Activated naive CD8-positive, alpha-beta T cell treated with anti-CD3 and anti-CD28 coated beads, Interleukin-2, amount 10 ng/mL, durations not matched to agents 7 days and 5 days (primary cell): ENCODE data around the gene RGS17. TPM values are rescaled to one million over a fixed set of nuclear protein-coding genes. Genes with fewer than 3 reads are reported as not detected.
"Not testable (repeated sequence)": the region's sequence is repeated elsewhere in the genome, so short reads cannot be mapped to it uniquely, and the experiment has no call there.

Source experiments
- ATAC-seq: fragments of 150-1000 bp; cut with Tn5 transposase; one replicate; pipeline ENCODE4 v1.10.0; 2021; ENCODE audit warnings: low read depth, moderate library complexity
- POLR2A ChIA-PET: fragments of 350-600 bp; sonication (Branson Sonifier 250); formaldehyde crosslinking; loops from one replicate; lab custom pipeline; 2021; ENCODE audit warnings: antibody characterized with exemption; lab: Charles Lee
- DNase-seq: peaks from one replicate; pipeline ENCODE4 v3.0.0; 2021
- H3K27ac Mint-ChIP-seq: one replicate; pipeline ENCODE4 v1.8.0; 2022; ENCODE audit warnings: mild to moderate bottlenecking, mixed read lengths
- H3K27me3 Mint-ChIP-seq: one replicate; pipeline ENCODE4 v1.8.0; 2022; ENCODE audit warnings: mild to moderate bottlenecking, moderate library complexity, mixed read lengths
- H3K36me3 Mint-ChIP-seq: one replicate; pipeline ENCODE4 v1.8.0; 2021; ENCODE audit warnings: mild to moderate bottlenecking, mixed read lengths
- H3K4me1 Mint-ChIP-seq: one replicate; pipeline ENCODE4 v1.8.0; 2021; ENCODE audit warnings: mixed read lengths
- H3K4me3 Mint-ChIP-seq: one replicate; pipeline ENCODE4 v1.8.0; 2022; ENCODE audit warnings: mild to moderate bottlenecking, moderate library complexity, mixed read lengths
- H3K9me3 Mint-ChIP-seq: one replicate; pipeline ENCODE4 v1.8.0; 2021; ENCODE audit warnings: mixed read lengths
- total RNA-seq, 2 experiments: library from RNA; stranded (reverse); gene quantifications; one replicate each; pipeline ENCODE4 v1.2.3, GENCODE V29; 2021

Gene RGS17
- total RNA-seq, 2 experiments from 2014 or later = not detected

DNA sequence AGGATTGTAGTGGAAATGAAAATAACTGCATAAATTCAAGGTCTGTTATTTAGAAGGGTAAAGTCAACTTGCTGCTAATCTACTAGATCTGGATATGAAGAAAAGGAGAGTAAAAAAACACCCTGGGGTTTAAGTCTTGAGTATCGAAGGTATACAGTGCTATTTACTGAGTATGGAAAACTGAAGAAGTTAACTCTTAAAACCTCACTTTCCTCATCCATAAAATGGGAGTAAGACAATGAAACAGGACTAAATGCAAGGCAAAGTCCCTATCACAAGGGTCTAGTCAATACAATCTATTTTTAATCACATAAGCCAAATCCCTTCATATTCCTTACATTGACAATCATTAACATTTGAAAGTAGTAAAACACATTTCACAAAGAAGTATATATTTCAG is 150.4 kb downstream of the RGS17 start:
- POLR2A ChIA-PET = no interaction called here
- peak overlapping the region; percentile 80 for H3K4me3 Mint-ChIP-seq
- no peak for DNase-seq
- no peaks in the 10 kb centered on the region for H3K27me3 Mint-ChIP-seq
- no peak for ATAC-seq
- no peak overlapping the region for H3K27ac Mint-ChIP-seq
- peaks cover 30% of the 10 kb centered on the region for H3K36me3 Mint-ChIP-seq
- no peaks in the 10 kb centered on the region for H3K9me3 Mint-ChIP-seq
- peaks cover 50% of the 10 kb centered on the region for H3K4me1 Mint-ChIP-seq

- H3K36me3 Mint-ChIP-seq = peaks cover 41% of the 10 kb centered on the region
- no peaks in the 10 kb centered on the region for H3K27me3 Mint-ChIP-seq
- H3K27ac Mint-ChIP-seq = no peak overlapping the region
- no peak for DNase-seq
- ATAC-seq = no peak
- POLR2A ChIA-PET = interaction anchor here (1.1 to 1.5 kb wide), 2 partner anchors 9 to 23 kb away, joined by 3 read pairs; no protein-coding TSS in a partner anchor
- H3K9me3 Mint-ChIP-seq = no peaks in the 10 kb centered on the region
- peak overlapping the region; percentile 60 for H3K4me3 Mint-ChIP-seq
- peaks cover 52% of the 10 kb centered on the region for H3K4me1 Mint-ChIP-seq
Measured at GRCh38 chr6:152979116-152979515, 152.0 kb downstream of the RGS17 start.

DNA sequence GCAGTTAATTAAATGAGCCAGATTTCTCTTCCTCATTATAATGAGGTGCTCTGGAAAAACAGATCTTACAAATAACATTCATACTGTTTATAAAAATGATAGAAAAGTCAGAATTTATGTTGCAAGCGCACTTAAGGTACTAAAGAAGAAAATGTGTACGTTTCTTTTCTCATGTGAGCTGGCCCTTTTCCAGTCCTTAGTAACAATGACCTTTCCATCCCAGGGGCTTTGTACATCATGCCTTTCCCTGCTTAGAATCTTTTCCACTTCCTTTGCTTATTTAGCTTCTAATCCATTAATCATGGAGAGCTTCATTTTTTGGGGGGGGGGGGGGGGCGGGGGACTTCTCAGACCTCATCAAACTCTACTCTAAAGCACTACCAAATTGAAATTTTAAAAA is 153.0 kb downstream of the RGS17 start:
- Mint-ChIP-seq H3K36me3 (peaks cover 50% of the 10 kb centered on the region), H3K27ac (no peak overlapping the region), H3K4me1 (peaks cover 58% of the 10 kb centered on the region), H3K9me3 (no peaks in the 10 kb centered on the region), H3K27me3 (no peaks in the 10 kb centered on the region), H3K4me3 (peak overlapping the region; percentile 35)
- ATAC-seq (no peak), DNase-seq (no peak)
- POLR2A ChIA-PET = interaction anchor here (0.9 to 1.5 kb wide), 2 partner anchors 24 to 677 kb away, joined by 3 read pairs; no protein-coding TSS in a partner anchor

GRCh38 chr6:152977556-152977955 is 153.5 kb downstream of the RGS17 start:
- H3K27ac Mint-ChIP-seq = no peak overlapping the region
- peaks cover 60% of the 10 kb centered on the region for H3K4me1 Mint-ChIP-seq
- no peaks in the 10 kb centered on the region for H3K27me3 Mint-ChIP-seq
- DNase-seq (no peak), ATAC-seq (no peak)
- peaks cover 52% of the 10 kb centered on the region for H3K36me3 Mint-ChIP-seq
- POLR2A ChIA-PET = interaction anchor here (0.9 to 1.5 kb wide), 3 partner anchors 23 to 676 kb away, joined by 3 read pairs; no protein-coding TSS in a partner anchor
- no peaks in the 10 kb centered on the region for H3K9me3 Mint-ChIP-seq
- peak overlapping the region; percentile 50 for H3K4me3 Mint-ChIP-seq

- H3K9me3 Mint-ChIP-seq = no peaks in the 10 kb centered on the region
- no peaks in the 10 kb centered on the region for H3K27me3 Mint-ChIP-seq
- H3K4me1 Mint-ChIP-seq = peaks cover 60% of the 10 kb centered on the region
- H3K4me3 Mint-ChIP-seq = peak overlapping the region; percentile 50
- H3K27ac Mint-ChIP-seq = peak overlapping the region; percentile 72
- ATAC-seq = no peak
- peaks cover 54% of the 10 kb centered on the region for H3K36me3 Mint-ChIP-seq
- POLR2A ChIA-PET = interaction anchor here (1.2 kb wide), 1 partner anchor 24 kb away, joined by 3 read pairs; no protein-coding TSS in a partner anchor
- no peak for DNase-seq
Measured at GRCh38 chr6:152976749-152977148, 154.3 kb downstream of the RGS17 start.

DNA sequence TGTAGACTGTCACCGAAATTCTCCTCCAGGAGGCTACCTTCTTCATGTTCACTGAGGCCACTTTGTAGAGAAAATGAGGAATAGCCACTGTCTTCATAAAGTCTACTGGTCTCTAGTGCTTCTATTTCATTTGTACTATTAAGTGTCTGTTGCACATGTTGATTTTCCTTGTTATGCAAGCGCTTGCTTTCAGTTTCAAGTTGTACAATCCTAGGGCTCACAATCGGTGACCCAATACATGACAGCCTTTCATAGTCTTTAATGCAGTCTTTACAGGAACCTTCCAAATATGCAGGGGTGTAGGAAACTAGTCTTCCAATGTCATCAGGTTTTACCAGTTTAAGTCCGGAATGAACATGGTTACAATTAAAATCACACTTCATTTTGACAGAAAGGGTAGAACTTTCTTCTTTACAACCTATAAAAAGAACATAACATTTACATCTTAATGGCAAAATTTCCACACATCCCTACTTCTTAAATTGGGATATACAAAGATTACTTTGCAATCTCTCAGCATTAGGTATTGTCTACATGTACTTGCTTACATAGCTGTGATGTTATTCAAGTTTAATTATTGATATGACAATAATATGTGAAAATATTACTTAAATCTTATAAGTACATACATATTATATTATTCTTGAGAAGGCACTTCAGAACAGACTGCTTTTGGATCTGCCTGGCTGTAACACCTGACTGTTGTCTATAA is 155.7 kb downstream of the RGS17 start:
- peak; percentile 64 for ATAC-seq
- H3K4me1 Mint-ChIP-seq = peaks cover 51% of the 10 kb centered on the region
- H3K4me3 Mint-ChIP-seq = peak overlapping the region; percentile 64
- no peaks in the 10 kb centered on the region for H3K9me3 Mint-ChIP-seq
- no peaks in the 10 kb centered on the region for H3K27me3 Mint-ChIP-seq
- POLR2A ChIA-PET = interaction anchor here (0.6 to 2.5 kb wide), 3 partner anchors 8 to 162 kb away, joined by 4 to 10 read pairs (median 6); partner anchors contain the start of gene FBXO5
- H3K27ac Mint-ChIP-seq = peak overlapping the region; percentile 71
- H3K36me3 Mint-ChIP-seq = peaks cover 52% of the 10 kb centered on the region
- no peak for DNase-seq

- peak overlapping the region; percentile 40 for H3K4me3 Mint-ChIP-seq
- H3K27me3 Mint-ChIP-seq = no peaks in the 10 kb centered on the region
- peak overlapping the region; percentile 12 for H3K27ac Mint-ChIP-seq
- DNase-seq (no peak), ATAC-seq (no peak)
- peaks cover 60% of the 10 kb centered on the region for H3K36me3 Mint-ChIP-seq
- peaks cover 6% of the 10 kb centered on the region for H3K9me3 Mint-ChIP-seq
- H3K4me1 Mint-ChIP-seq = peaks cover 40% of the 10 kb centered on the region
- POLR2A ChIA-PET = interaction anchor here (2.5 kb wide), 1 partner anchor 9 kb away, joined by 10 read pairs; the partner anchor contains the start of gene FBXO5
Measured at GRCh38 chr6:152973916-152974315, 157.2 kb downstream of the RGS17 start.

- no peak overlapping the region for H3K27ac Mint-ChIP-seq
- DNase-seq (no peak), ATAC-seq (no peak)
- H3K4me3 Mint-ChIP-seq = no peak overlapping the region
- H3K4me1 Mint-ChIP-seq = peaks cover 11% of the 10 kb centered on the region
- H3K36me3 Mint-ChIP-seq = peaks cover 44% of the 10 kb centered on the region
- POLR2A ChIA-PET = interaction anchor here (0.8 to 1.9 kb wide), 2 partner anchors 10 to 13 kb away, joined by 3 to 6 read pairs; partner anchors contain the start of gene FBXO5
- H3K9me3 Mint-ChIP-seq = peaks cover 14% of the 10 kb centered on the region
- H3K27me3 Mint-ChIP-seq = peaks cover 3% of the 10 kb centered on the region
Measured at GRCh38 chr6:152969688-152970418, 161.2 kb downstream of the RGS17 start.

DNA sequence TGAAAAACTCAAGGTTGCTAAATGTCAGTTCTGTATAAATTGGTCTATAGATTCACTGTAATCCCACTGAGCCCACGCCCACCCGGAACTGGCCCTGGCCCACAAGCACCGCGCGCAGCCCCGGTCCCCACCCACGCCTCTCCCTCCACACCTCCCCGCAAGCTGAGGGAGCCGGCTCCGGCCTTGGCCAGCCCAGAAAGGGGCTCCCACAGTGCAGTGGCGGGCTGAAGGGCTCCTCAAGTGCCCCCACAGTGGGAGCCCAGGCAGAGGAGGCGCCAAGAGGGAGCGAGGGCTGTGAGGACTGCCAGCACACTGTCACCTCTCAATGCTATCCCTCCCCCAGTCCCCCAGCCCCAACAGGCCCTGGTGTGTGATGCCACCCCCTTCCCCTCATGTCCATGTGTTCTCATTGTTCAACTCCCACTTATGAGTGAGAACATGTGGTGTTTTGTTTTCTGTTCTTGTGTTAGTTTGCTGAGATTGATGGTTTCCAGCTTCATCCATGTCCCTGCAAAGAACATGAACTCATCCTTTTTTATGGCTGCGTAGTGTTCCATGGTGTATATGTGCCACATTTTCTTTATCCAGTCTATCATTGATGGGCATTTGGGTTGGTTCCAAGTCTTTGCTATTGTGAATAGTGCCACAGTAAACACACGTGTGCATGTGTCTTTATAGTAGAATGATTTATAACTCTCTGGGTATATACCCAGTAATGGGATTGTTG is 164.8 kb downstream of the RGS17 start:
- H3K27ac Mint-ChIP-seq, H3K4me3 Mint-ChIP-seq, H3K4me1 Mint-ChIP-seq, DNase-seq, ATAC-seq, POLR2A ChIA-PET: not testable (repeated sequence)
- Mint-ChIP-seq H3K9me3 (peaks cover 14% of the 10 kb centered on the region), H3K36me3 (peaks cover 23% of the 10 kb centered on the region), H3K27me3 (peaks cover 32% of the 10 kb centered on the region)

DNA sequence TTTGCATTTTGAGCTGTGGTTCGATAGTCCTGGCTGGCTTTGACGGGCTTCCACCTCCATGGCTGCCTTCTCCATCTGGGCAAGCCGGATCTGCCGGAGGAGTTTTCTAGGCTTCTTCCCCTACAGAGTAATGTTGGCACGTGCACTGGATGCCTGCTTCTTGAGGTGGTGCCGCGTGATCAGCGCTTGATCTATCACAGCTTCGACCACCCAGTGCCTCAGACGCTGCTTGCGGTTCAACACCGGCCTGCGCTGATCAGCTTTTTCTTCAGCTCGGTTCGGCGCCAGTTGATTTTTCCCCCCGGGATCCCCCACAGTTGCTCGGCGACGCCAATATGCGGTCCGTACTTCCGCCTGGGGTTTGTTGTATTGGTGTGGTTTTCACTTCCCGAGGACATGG is 171.7 kb downstream of the RGS17 start:
- no peaks in the 10 kb centered on the region for H3K9me3 Mint-ChIP-seq
- peaks cover 35% of the 10 kb centered on the region for H3K27me3 Mint-ChIP-seq
- H3K27ac Mint-ChIP-seq = no peak overlapping the region
- DNase-seq (no peak), ATAC-seq (no peak)
- no peaks in the 10 kb centered on the region for H3K36me3 Mint-ChIP-seq
- no peaks in the 10 kb centered on the region for H3K4me1 Mint-ChIP-seq
- H3K4me3 Mint-ChIP-seq = no peak overlapping the region
- POLR2A ChIA-PET = no interaction called here

DNA sequence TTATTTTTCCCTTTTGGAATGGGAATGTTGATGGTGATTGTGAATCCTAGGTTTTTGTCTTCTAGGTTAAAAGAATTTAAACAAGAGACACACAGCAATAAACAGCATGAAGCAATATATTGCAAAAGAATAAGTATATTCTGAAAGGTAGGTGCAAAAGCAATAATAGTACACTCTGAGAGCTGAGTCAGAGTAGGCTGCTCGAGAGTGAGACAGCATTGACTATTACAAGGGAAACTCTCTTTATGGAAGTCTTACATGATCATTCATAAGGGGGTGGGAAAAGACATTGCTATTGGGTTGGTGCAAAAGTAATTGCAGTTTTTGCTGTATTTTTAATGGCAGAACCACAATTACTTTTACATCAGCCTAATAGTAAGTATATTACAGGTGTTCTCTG is 173.3 kb downstream of the RGS17 start:
- Mint-ChIP-seq H3K36me3 (no peaks in the 10 kb centered on the region), H3K27me3 (peaks cover 24% of the 10 kb centered on the region), H3K9me3 (no peaks in the 10 kb centered on the region), H3K27ac (no peak overlapping the region), H3K4me3 (no peak overlapping the region), H3K4me1 (no peaks in the 10 kb centered on the region)
- POLR2A ChIA-PET = no interaction called here
- DNase-seq (no peak), ATAC-seq (no peak)
